Prostate gland (tissue), 2 donors: ENCODE results near the gene PSORS1C1.
"Not testable (repeated sequence)": the region's sequence is repeated elsewhere in the genome, so short reads cannot be mapped to it uniquely, and the experiment has no call there.

ENCODE experiments used
- POLR2AphosphoS5 ChIP-seq: sonication (generic); formaldehyde crosslinking; IDR thresholded peaks from one replicate; pipeline ENCODE4 v1.6.1; 2017; ENCODE audit warnings: antibody characterized with exemption
- TF ChIP-seq, protein P1 (sequence below), 4 experiments: fragments of 200-600 bp in 2 of 4; fragments of 450-650 bp in 2 of 4; sonication (generic) in 2 of 4; IDR thresholded peaks; 1 replicate in 3 of 4; 2 replicates in 1 of 4; pipeline ENCODE4 v1.5.1; 2016 to 2019; ENCODE audit warnings: antibody characterized with exemption in 4 of 4, mild to moderate bottlenecking in 2 of 4, moderate library complexity in 2 of 4

DNA sequence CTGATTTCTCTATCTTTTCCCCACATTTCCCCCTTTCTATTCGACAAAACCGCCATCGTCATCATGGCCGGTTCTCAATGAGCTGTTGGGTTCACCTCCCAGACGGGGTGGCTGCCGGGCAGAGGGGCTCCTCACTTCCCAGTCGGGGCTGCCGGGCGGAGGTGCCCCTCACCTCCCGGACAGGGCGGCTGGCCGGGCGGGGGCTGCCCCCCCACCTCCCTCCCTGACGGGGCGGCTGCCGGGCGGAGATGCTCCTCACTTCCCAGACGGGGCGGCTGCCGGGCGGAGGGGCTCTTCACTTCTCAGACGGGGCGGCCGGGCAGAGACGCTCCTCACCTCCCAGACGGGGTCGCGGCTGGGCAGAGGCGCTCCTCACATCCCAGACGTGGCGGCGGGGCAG lies 47.6 kb upstream of the PSORS1C1 start:
- not testable (repeated sequence) for TF ChIP-seq POLR2AphosphoS5
- TF ChIP-seq, protein P1, sequence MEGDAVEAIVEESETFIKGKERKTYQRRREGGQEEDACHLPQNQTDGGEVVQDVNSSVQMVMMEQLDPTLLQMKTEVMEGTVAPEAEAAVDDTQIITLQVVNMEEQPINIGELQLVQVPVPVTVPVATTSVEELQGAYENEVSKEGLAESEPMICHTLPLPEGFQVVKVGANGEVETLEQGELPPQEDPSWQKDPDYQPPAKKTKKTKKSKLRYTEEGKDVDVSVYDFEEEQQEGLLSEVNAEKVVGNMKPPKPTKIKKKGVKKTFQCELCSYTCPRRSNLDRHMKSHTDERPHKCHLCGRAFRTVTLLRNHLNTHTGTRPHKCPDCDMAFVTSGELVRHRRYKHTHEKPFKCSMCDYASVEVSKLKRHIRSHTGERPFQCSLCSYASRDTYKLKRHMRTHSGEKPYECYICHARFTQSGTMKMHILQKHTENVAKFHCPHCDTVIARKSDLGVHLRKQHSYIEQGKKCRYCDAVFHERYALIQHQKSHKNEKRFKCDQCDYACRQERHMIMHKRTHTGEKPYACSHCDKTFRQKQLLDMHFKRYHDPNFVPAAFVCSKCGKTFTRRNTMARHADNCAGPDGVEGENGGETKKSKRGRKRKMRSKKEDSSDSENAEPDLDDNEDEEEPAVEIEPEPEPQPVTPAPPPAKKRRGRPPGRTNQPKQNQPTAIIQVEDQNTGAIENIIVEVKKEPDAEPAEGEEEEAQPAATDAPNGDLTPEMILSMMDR (IDR thresholded peaks at IDR 0.05): not testable (repeated sequence)
